BJ (cell line): ENCODE data around the gene ETHE1. TPM values are rescaled to one million over a fixed set of nuclear protein-coding genes. Genes with fewer than 3 reads are reported as not detected.

ENCODE experiments used
- CTCF ChIA-PET: fragments of 350-600 bp; formaldehyde crosslinking; extraction: SDS; loops from one replicate; lab custom pipeline; 2021; ENCODE audit warnings: antibody characterized with exemption, inconsistent platforms; lab: Yijun Ruan, JAX
- POLR2A ChIA-PET: fragments of 300-600 bp; sonication (Branson Sonifier 250); formaldehyde crosslinking; extraction: SDS; loops from one replicate; lab custom pipeline; 2021; ENCODE audit warnings: antibody characterized with exemption; lab: Charles Lee
- DNase-seq: peaks from one replicate; pipeline ENCODE4 v3.0.0-alpha.2; 2011; ENCODE audit warnings: low read depth
- H3K27me3 ChIP-seq: 2 replicates; pipeline ENCODE4 v1.6.0; 2011; ENCODE audit warnings: low read length; ENCODE audit not compliant: control insufficient read depth, insufficient read depth
- H3K36me3 ChIP-seq: 2 replicates; pipeline ENCODE4 v1.5.1; 2011; ENCODE audit warnings: low read length; ENCODE audit not compliant: control insufficient read depth, insufficient read depth
- H3K4me3 ChIP-seq: 2 replicates; pipeline ENCODE4 v1.5.1; 2011; ENCODE audit warnings: low read depth, mild to moderate bottlenecking, control low read depth, low read length
- CTCF ChIP-seq: IDR thresholded peaks from 2 replicates; pipeline ENCODE4 v1.5.1; 2011; ENCODE audit warnings: low read depth, mild to moderate bottlenecking, control low read depth, inconsistent platforms, low read length, moderate library complexity; ENCODE audit not compliant: insufficient read depth
- polyA plus RNA-seq: library from polyadenylated mRNA; depleted of rRNA; stranded (reverse); fragments of >200 nt; gene quantifications from 2 replicates; pipeline ENCODE4 v1.2.3, GENCODE V29; 2011

Gene ETHE1
- polyA plus RNA-seq, 1 experiment, result 261 TPM

GRCh38 chr19:43463381-43464133 lies 63.4 kb downstream of the ETHE1 start:
- Histone ChIP-seq H3K27me3 (peaks cover 1% of the 10 kb centered on the region; the same call in 1 of the 2 replicates), H3K36me3 (no peaks in the 10 kb centered on the region), H3K4me3 (peak overlapping the region; percentile 56)
- POLR2A ChIA-PET, result no interaction called here
- CTCF ChIA-PET, result interaction anchor here (0.9 to 3.1 kb wide), 6 partner anchors 15 to 131 kb away, joined by 3 to 20 read pairs (median 3); no protein-coding TSS in a partner anchor
- no peak for TF ChIP-seq CTCF
- no peak for DNase-seq

- CTCF ChIA-PET, result interaction anchor here (0.9 to 3.1 kb wide), 6 partner anchors 14 to 132 kb away, joined by 3 to 20 read pairs (median 3); no protein-coding TSS in a partner anchor
- H3K36me3 ChIP-seq, result no peaks in the 10 kb centered on the region
- peak overlapping the region; percentile 56 for H3K4me3 ChIP-seq
- DNase-seq, result no peak
- POLR2A ChIA-PET, result no interaction called here
- H3K27me3 ChIP-seq, result peaks cover 1% of the 10 kb centered on the region; the same call in 1 of the 2 replicates
- no peak for TF ChIP-seq CTCF
These were observed 64.1 kb downstream of the ETHE1 start for GRCh38 chr19:43462785-43463380.

GRCh38 chr19:43462383-43462782 lies 64.6 kb downstream of the ETHE1 start:
- no peaks in the 10 kb centered on the region for H3K36me3 ChIP-seq
- peaks cover 1% of the 10 kb centered on the region; the same call in 1 of the 2 replicates for H3K27me3 ChIP-seq
- CTCF ChIA-PET, result interaction anchor here (1.4 to 3.1 kb wide), 2 partner anchors 15 to 23 kb away, joined by 3 to 20 read pairs; no protein-coding TSS in a partner anchor
- TF ChIP-seq CTCF, result no peak
- H3K4me3 ChIP-seq, result no peak overlapping the region
- POLR2A ChIA-PET, result no interaction called here
- no peak for DNase-seq

GRCh38 chr19:43461303-43461702 lies 65.7 kb downstream of the ETHE1 start:
- CTCF ChIA-PET, result interaction anchor here (0.9 to 2.5 kb wide), 2 partner anchors 14 to 52 kb away, joined by 6 to 14 read pairs; no protein-coding TSS in a partner anchor
- H3K36me3 ChIP-seq, result no peaks in the 10 kb centered on the region
- POLR2A ChIA-PET, result no interaction called here
- peaks cover 1% of the 10 kb centered on the region; the same call in 1 of the 2 replicates for H3K27me3 ChIP-seq
- no peak for DNase-seq
- no peak overlapping the region for H3K4me3 ChIP-seq
- TF ChIP-seq CTCF, result no peak
